Suppressor macrophage treated with lipopolysaccharide for 1 hour (primary cell): ENCODE data around the gene ARMC7.
"Not testable (repeated sequence)": the region's sequence is repeated elsewhere in the genome, so short reads cannot be mapped to it uniquely, and the experiment has no call there.

Experiments used
- DNase-seq, 3 donors: peaks; one replicate each; pipeline ENCODE4 v3.0.0-alpha.2; 2020 to 2022

The ARMC7 gene

GRCh38 chr17:75130059-75130631 is 20.4 kb downstream of the ARMC7 start:
- no peak for DNase-seq

GRCh38 chr17:75130632-75131277 is 21.0 kb downstream of the ARMC7 start:
- peak; percentile 58 to 67 (median 64) for DNase-seq

DNA sequence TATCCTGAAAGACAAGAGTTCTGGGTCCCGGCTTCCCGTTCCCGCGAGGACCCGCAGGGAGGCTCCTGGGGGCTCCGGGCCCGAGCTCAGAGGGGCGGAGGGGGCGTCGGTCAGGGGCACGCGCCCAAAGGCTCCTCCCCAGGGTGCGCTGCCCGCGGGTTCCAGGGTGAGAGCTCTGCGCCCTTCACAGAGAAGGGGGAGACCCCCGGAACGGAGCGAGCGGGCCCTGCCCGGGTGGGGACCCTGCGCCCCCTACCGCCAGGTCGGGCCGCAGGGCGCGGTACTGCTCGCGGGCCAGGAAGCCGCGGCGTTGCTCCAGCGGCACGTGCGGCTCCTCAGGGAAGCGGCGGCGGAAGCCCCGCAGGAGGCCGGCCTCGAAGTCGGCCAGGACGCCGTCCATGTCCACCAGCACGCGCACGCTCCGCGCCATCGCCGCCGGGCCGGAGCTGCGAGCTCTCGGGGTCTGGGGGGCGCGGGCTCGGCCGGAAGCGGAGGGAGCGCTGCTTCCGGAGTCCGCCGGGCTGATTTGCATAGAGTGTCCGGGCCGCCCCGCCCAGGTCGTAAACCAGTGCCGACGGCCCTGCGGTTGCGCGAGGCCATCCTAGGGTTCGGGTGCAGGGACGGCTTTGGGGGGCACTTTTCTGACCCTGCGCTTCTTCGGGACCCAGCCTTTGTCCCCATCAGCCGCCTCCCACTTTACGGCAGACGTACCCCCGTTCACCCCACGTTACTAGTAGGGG is 21.7 kb downstream of the ARMC7 start, which contains the start of gene NT5C:
Gene NT5C, minus strand, starts transcription at position 465 of the 740 bp plus-strand sequence. Its CDS starts 35 bp downstream, at position 430.
- DNase-seq = peak; percentile 67 to 88 (median 79)

DNA sequence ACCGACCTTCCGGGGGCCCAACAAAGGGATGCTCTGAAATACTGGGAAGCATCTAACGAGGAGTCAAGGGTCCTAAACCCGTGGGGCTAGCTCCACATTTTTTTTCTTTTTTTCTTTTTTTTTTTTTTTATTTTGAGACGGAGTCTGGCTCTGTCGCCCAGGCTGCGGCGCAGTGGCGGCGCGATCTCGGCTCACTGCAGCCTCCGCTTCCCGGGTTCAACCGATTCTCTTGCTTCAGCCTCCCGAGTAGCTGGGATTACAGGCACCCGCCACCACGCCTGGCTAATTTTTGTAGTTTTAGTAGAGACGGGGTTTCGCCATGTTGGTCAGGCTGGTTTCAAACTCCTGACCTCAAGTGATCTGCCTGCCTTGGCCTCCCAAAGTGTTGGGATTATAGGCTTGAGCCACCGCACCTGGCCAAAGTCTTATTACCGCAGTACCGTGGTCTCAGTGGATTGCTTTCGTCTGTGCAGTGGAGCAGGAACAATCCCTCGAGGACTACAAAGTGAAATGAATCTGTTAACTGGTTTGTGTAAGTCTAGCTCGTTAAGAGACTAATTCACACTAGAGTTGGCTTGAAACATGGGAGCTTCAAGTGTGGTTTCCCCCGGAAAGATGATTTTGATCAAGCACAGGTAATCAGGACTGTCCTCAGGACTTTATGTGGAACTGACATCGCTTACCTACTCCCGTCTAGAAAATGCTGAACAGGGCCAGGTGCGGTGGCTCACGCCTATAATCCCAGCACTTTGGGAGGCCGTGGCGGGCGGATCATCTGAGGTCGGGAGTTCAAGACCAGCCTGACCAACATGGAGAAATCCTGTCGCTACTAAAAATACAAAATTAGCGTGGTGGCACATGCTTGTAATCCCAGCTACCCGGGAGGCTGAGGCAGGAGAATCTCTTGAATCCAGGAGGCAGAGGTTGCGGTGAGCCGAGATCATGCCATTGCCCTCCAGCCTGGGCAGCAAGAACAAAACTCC is 22.5 kb downstream of the ARMC7 start:
- not testable (repeated sequence) for DNase-seq

DNA sequence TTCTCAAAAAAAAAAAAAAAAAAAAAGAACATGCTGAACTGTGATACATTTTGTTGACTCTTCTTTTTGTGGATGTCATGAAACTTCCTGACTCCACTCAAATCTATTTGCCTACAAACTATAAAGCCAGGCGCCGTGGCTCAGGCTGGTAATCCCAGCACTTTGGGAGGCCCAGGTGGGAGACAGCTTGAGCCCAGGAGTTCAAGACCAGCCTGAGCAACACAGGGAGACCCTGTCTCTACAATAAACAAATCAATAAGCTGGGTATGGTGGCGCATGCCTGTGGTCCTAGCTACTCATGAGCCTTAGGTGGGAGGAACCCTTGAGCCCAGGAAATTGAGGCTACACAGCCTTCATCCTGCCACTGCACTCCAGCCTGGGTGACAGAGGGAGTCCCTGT is 23.2 kb downstream of the ARMC7 start:
- DNase-seq = no peak

- not testable (repeated sequence) for DNase-seq
Measured at GRCh38 chr17:75133607-75134347, 24.0 kb downstream of the ARMC7 start.

GRCh38 chr17:75135452-75135851 is 25.7 kb downstream of the ARMC7 start:
- no peak for DNase-seq

GRCh38 chr17:75135946-75136345 is 26.2 kb downstream of the ARMC7 start:
- DNase-seq = no peak

- DNase-seq = not testable (repeated sequence)
Measured at GRCh38 chr17:75137762-75138161, 28.0 kb downstream of the ARMC7 start.

DNA sequence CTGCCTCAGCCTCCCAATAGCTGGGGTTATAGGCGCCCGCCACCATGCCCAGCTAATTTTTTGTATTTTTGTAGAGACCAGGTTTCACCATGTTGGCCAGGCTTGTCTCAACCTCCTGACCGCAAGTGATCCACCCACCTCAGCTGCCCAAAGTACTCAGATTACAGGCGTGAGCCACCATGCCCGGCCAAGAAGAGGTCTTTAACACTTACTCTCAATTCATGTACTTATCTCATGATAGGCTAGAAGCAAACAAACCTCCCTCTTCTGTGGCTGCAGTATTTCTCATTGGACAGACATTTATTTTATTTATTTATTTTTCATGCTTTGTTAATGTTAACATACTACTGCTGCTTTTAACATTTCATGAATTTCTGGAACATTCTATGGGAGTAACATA is 28.8 kb downstream of the ARMC7 start:
- DNase-seq = no peak

DNA sequence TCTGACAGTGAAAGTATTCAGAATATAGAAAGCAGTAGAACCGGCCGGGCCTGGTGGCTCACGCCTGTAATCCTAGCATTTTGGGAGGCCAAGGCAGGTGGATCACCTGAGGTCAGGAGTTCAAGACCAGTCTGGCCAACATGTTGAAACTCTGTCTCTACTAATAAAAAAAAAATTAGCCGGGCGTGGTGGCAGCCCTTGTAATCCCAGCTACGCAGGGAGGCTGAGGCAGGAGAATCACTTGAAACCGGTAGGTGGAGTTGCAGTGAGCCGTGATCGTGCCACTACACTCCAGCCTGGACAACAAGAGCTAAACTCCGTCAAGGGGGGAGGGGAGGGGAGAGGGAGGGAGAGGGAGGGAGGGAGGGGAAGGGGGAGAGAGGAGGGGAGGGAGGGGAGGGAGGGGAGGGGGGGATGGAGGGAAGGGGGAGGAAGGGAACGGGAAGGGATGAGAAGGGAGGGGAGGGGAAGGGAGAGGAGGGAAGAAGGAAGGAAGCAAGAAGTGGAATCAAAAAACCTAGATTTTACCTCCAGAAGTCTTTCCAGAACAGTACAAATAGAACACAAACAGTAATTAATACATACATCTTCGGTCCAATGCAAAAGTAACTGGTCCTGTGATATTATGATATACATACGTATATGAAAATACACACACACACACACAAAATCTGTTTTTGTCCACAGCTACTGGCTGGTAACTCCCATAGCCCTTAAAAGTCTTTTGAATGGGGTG is 32.6 kb downstream of the ARMC7 start:
- DNase-seq = no peak

DNA sequence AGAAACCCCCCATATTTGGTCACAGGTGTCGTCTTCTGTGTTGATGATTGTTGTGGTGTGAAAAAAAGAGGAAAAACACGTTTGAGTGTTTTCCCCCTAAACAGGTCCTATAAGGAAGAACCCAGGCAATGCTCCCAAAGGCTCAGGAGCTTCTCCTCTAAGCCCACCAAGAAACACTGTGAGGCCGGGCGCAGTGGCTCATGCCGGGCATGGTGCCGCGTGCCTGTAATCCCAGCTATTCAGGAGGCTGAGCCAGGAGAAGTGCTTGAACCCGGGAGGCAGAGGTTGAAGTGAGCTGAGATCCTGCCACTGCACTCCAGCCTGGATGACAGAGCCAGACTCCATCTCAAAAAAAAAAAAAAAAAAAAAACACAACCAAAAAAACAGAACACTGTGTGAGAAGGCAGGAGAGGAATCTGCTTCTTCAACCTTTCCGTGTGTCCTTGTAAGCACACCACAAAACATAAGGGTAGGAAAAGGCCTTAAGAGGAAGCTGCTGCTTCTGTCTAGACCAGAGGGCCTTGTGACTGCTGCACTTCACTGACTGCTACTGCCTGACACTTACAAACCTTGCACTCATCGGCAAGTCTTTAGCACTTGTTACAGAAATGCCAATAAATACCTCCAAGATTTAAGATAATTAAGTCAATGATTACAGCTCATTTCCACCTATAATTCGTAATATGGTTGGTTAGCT is 35.2 kb downstream of the ARMC7 start:
- peak in 2 of 3 donors; percentile 25 to 31 for DNase-seq

DNA sequence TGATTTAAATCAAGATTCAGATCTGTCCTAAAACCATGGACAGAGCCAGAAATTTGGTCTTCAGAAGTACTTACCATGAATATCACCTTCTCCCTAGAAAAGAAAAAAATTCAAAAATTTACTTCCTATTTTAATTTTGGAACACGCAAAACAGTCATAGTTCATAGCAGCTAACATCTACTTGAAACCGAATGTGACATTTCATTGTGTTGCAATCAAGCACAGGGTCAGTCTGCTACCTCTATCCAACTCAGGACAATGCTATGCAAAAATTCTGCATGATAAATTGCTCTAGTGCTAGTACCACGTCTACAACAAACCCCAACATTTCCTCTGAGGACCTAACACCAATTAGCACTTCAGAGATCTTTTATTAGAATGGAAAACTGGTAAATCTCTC is 36.8 kb downstream of the ARMC7 start:
- peak; percentile 28 to 63 (median 58) for DNase-seq

GRCh38 chr17:75147878-75148546 is 38.2 kb downstream of the ARMC7 start:
- peak; percentile 26 to 71 (median 63) for DNase-seq

- no peak for DNase-seq
Measured at GRCh38 chr17:75151930-75152329, 42.2 kb downstream of the ARMC7 start.

- no peak for DNase-seq
Measured at GRCh38 chr17:75152523-75152921, 42.8 kb downstream of the ARMC7 start.

- peak; percentile 59 to 66 (median 62) for DNase-seq
Measured at GRCh38 chr17:75152922-75153779, 43.4 kb downstream of the ARMC7 start.

DNA sequence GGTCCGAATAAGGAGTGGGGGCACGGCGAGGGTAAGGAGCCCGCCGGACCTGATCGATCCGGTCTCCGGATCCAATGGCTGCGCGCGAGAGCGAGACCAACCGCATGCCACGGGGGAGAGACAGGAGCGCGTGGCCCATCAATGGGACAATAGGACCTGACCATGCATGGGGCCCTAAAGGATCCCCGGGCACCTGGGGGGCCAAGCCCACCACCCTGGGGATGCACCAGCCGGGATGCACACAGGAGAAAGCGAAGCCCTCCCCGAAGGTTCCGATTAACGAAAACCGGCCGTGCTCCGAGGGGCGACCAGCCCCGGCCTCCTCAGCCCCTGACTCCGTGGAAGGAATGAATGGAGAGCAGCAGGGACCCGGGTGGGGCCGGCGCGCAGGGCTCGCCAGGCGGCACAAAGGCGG is 44.0 kb downstream of the ARMC7 start:
- DNase-seq = peak in 2 of 3 donors; percentile 9 to 28
